HepG2 (cell line): ENCODE measurements around the gene COX4I2. TPM values are rescaled to one million over a fixed set of nuclear protein-coding genes. Genes with fewer than 3 reads are reported as not detected.

Experiments used
- FOSL2 ChIP-seq: sonication (generic); formaldehyde crosslinking; IDR thresholded peaks from 2 replicates; pipeline ENCODE4 v1.4.0; 2020; ENCODE audit warnings: missing genetic modification reagents
- GRHL1 ChIP-seq: sonication (generic); formaldehyde crosslinking; conservative IDR thresholded peaks from 2 replicates; pipeline ENCODE4 v1.8.0; 2022; ENCODE audit warnings: missing genetic modification reagents
- HMG20A ChIP-seq: IDR thresholded peaks from 2 replicates; pipeline ENCODE4 v1.6.1; 2016; ENCODE audit warnings: borderline replicate concordance
- MAFK ChIP-seq, 2 experiments: IDR thresholded peaks in 1 of 2; conservative IDR thresholded peaks in 1 of 2; 2 replicates each; pipeline ENCODE4 v1.6.1; 2011; ENCODE audit warnings: improper control_type of control experiment in 2 of 2, low read length in 2 of 2
- MIER2 ChIP-seq: IDR thresholded peaks from 2 replicates; pipeline ENCODE4 v1.6.1; 2016; ENCODE audit warnings: missing biosample characterization, missing genetic modification reagents
- MXD3 ChIP-seq: IDR thresholded peaks from 2 replicates; pipeline ENCODE4 v1.6.1; 2016; ENCODE audit warnings: mild to moderate bottlenecking, missing biosample characterization, missing genetic modification reagents
- RFXAP ChIP-seq: sonication (generic); formaldehyde crosslinking; IDR thresholded peaks from 2 replicates; pipeline ENCODE4 v1.4.0; 2020; ENCODE audit warnings: missing genetic modification reagents, borderline replicate concordance
- SIN3B ChIP-seq: fragments of 150-350 bp; IDR thresholded peaks from 2 replicates; pipeline ENCODE4 v1.6.1; 2014; ENCODE audit warnings: low read length
- SNAPC4 ChIP-seq: sonication (generic); formaldehyde crosslinking; IDR thresholded peaks from 2 replicates; pipeline ENCODE4 v1.4.0; 2020; ENCODE audit warnings: mild to moderate bottlenecking, missing genetic modification reagents
- SOX6 ChIP-seq, 2 experiments: fragments of 450-650 bp in 1 of 2; sonication (generic) in 1 of 2; formaldehyde crosslinking in 1 of 2; IDR thresholded peaks; 2 replicates each; pipeline versions ENCODE4 v1.4.0 to v1.6.1; 2017 to 2020; ENCODE audit warnings: antibody characterized with exemption in 1 of 2, mild to moderate bottlenecking in 1 of 2, missing genetic modification reagents in 1 of 2
- SRSF9 ChIP-seq: fragments of 200-400 bp; formaldehyde crosslinking; IDR thresholded peaks from 2 replicates; pipeline ENCODE4 v1.6.1; 2018; ENCODE audit warnings: borderline replicate concordance, mild to moderate bottlenecking, low read depth, low read length; ENCODE audit not compliant: insufficient read depth, poor library complexity, severe bottlenecking
- TFDP1 ChIP-seq: IDR thresholded peaks from 2 replicates; pipeline ENCODE4 v1.6.1; 2016; ENCODE audit warnings: missing compliant biosample characterization, missing genetic modification reagents, borderline replicate concordance
- TSC22D2 ChIP-seq: sonication (generic); formaldehyde crosslinking; IDR thresholded peaks from 2 replicates; pipeline ENCODE4 v1.5.1; 2020; ENCODE audit warnings: missing genetic modification reagents, mild to moderate bottlenecking, borderline replicate concordance
- ZNF12 ChIP-seq: sonication (generic); formaldehyde crosslinking; IDR thresholded peaks from 2 replicates; pipeline ENCODE4 v1.5.0; 2020; ENCODE audit warnings: missing genetic modification reagents
- ZNF180 ChIP-seq: sonication (generic); formaldehyde crosslinking; IDR thresholded peaks from 2 replicates; pipeline ENCODE4 v1.4.0; 2020; ENCODE audit warnings: low read depth, missing genetic modification reagents, borderline replicate concordance
- ZNF550 ChIP-seq: sonication (generic); formaldehyde crosslinking; IDR thresholded peaks from 2 replicates; pipeline ENCODE4 v1.4.0; 2020; ENCODE audit warnings: mild to moderate bottlenecking, missing genetic modification reagents, borderline replicate concordance
- ZNF614 ChIP-seq: IDR thresholded peaks from 2 replicates; pipeline ENCODE4 v1.6.1; 2018; ENCODE audit warnings: missing biosample characterization, missing genetic modification reagents, inconsistent platforms, borderline replicate concordance
- ZNF629 ChIP-seq: sonication (generic); formaldehyde crosslinking; conservative IDR thresholded peaks from 2 replicates; pipeline ENCODE4 v1.5.0; 2020; ENCODE audit warnings: missing genetic modification reagents
- ZNF780A ChIP-seq: sonication (generic); formaldehyde crosslinking; IDR thresholded peaks from 2 replicates; pipeline ENCODE4 v1.8.0; 2022; ENCODE audit warnings: mild to moderate bottlenecking, missing genetic modification reagents, moderate library complexity
- ZNF792 ChIP-seq: IDR thresholded peaks from 2 replicates; pipeline ENCODE4 v1.6.1; 2016
- ZUFSP ChIP-seq: sonication (generic); formaldehyde crosslinking; IDR thresholded peaks from 2 replicates; pipeline ENCODE4 v1.9.0; 2021; ENCODE audit warnings: missing genetic modification reagents, mild to moderate bottlenecking, borderline replicate concordance
- polyA plus RNA-seq, 8 experiments: library from polyadenylated mRNA; depleted of rRNA in 3 of 8; stranded (reverse) in 7 of 8; unstranded in 1 of 8; fragments of >200 nt; fragmentation: Illumina TruSeq in 4 of 8; extraction: Trizol in 4 of 8; gene quantifications; 2 replicates each; pipeline versions ENCODE4 v1.2.1 to v1.2.3, GENCODE V29; 2011 to 2016; ENCODE audit warnings: low read depth in 4 of 8, missing spikeins in 1 of 8, mixed read lengths in 1 of 8; ENCODE audit not compliant: insufficient read depth in 1 of 8
- total RNA-seq, 5 experiments: library from RNA; depleted of rRNA; stranded (reverse); fragments of >200 nt; fragmentation: Illumina TruSeq; extraction: Trizol; gene quantifications; 2 replicates each; pipeline ENCODE4 v1.2.3, GENCODE V29; 2016; ENCODE audit warnings: low read depth in 1 of 5

Gene COX4I2
- total and polyA plus RNA-seq, 2 of the 13 experiments (the other 11 are each of a cell fraction or from before 2014, with no cell fraction given): 1.1 TPM; not detected in 1

- TF ChIP-seq GRHL1 (CRISPR knock-in tag): no peak
- TF ChIP-seq MIER2: no peak
- peak; percentile 99 for TF ChIP-seq ZNF629 (CRISPR knock-in tag)
- TF ChIP-seq ZNF180 (CRISPR knock-in tag): no peak
- no peak for TF ChIP-seq ZNF792 (CRISPR knock-in tag)
- no peak for TF ChIP-seq FOSL2 (CRISPR knock-in tag)
- no peak for TF ChIP-seq TFDP1
- TF ChIP-seq HMG20A (CRISPR knock-in tag): no peak
- no peak for TF ChIP-seq ZNF550
- TF ChIP-seq MAFK (conservative IDR thresholded peaks at IDR 0.05 in 1 of 2, IDR thresholded peaks at IDR 0.05 in 1 of 2; ENCODE audit: low read length in 2 of 2): no peak
- no peak for TF ChIP-seq SOX6 (IDR thresholded peaks at IDR 0.05)
- no peak for TF ChIP-seq SOX6 (CRISPR knock-in tag; IDR thresholded peaks at IDR 0.05)
- TF ChIP-seq TSC22D2 (CRISPR knock-in tag): no peak
- TF ChIP-seq SIN3B: no peak
- no peak for TF ChIP-seq SRSF9
- no peak for TF ChIP-seq MXD3 (CRISPR knock-in tag)
- TF ChIP-seq SNAPC4 (CRISPR knock-in tag): no peak
- TF ChIP-seq ZNF614 (CRISPR knock-in tag): no peak
- no peak for TF ChIP-seq ZNF12 (CRISPR knock-in tag)
- no peak for TF ChIP-seq RFXAP (CRISPR knock-in tag)
- TF ChIP-seq ZNF780A (CRISPR knock-in tag): no peak
- TF ChIP-seq ZUFSP (CRISPR knock-in tag): no peak
These were observed 33.1 kb upstream of the COX4I2 start (continued) for GRCh38 chr20:31604567-31605030.
